SK-N-SH treated with all-trans-retinoic acid at 6 μM for 48 hours (cell line): ENCODE measurements around the gene CAPN8.

Experiments used
- ATAC-seq: fragments of 200-7000 bp; cut with Tn5 transposase; 3 replicates; pipeline ENCODE4 v1.9.1; 2020; ENCODE audit warnings: mild to moderate bottlenecking, moderate library complexity
- ARNTL ChIP-seq: fragments of 450-650 bp; formaldehyde crosslinking; IDR thresholded peaks from 2 replicates; pipeline ENCODE4 v1.5.0; 2020; ENCODE audit warnings: low read depth, mild to moderate bottlenecking, moderate library complexity, borderline replicate concordance
- BACH2 ChIP-seq: fragments of 250-450 bp; sonication (Bioruptor Pico); IDR thresholded peaks from 2 replicates; pipeline ENCODE4 v1.9.0; 2021; ENCODE audit warnings: mild to moderate bottlenecking, borderline replicate concordance
- CREB5 ChIP-seq: fragments of 250-450 bp; sonication (Bioruptor Pico); IDR thresholded peaks from 2 replicates; pipeline ENCODE4 v1.5.1; 2020; ENCODE audit warnings: low read depth, mild to moderate bottlenecking, moderate library complexity
- CSDC2 ChIP-seq: fragments of 250-450 bp; sonication (Bioruptor Pico); IDR thresholded peaks from 2 replicates; pipeline ENCODE4 v1.5.0; 2020; ENCODE audit warnings: mild to moderate bottlenecking, moderate library complexity
- CSRNP3 ChIP-seq: fragments of 250-450 bp; sonication (Bioruptor Pico); IDR thresholded peaks from 2 replicates; pipeline ENCODE4 v1.5.1; 2021; ENCODE audit warnings: mild to moderate bottlenecking, moderate library complexity
- ESRRG ChIP-seq: fragments of 250-450 bp; sonication (Bioruptor Pico); IDR thresholded peaks from 2 replicates; pipeline ENCODE4 v1.6.1; 2021; ENCODE audit warnings: mild to moderate bottlenecking
- GLIS3 ChIP-seq: fragments of 250-450 bp; sonication (Bioruptor Pico); IDR thresholded peaks from 2 replicates; pipeline ENCODE4 v1.5.0; 2020; ENCODE audit warnings: mild to moderate bottlenecking, moderate library complexity
- ISL1 ChIP-seq: fragments of 250-450 bp; sonication (Bioruptor Pico); IDR thresholded peaks from 2 replicates; pipeline ENCODE4 v2.1.2; 2022; ENCODE audit warnings: mild to moderate bottlenecking, moderate library complexity
- OSR1 ChIP-seq: fragments of 250-450 bp; sonication (Bioruptor Pico); IDR thresholded peaks from 2 replicates; pipeline ENCODE4 v1.8.0; 2022; ENCODE audit warnings: moderate library complexity, mild to moderate bottlenecking, inconsistent platforms
- PATZ1 ChIP-seq: fragments of 250-450 bp; sonication (Bioruptor Pico); IDR thresholded peaks from 2 replicates; pipeline ENCODE4 v1.8.0; 2020; ENCODE audit warnings: mild to moderate bottlenecking, moderate library complexity, borderline replicate concordance
- POU6F1 ChIP-seq: fragments of 250-450 bp; sonication (Bioruptor Pico); IDR thresholded peaks from 2 replicates; pipeline ENCODE4 v1.8.0; 2021; ENCODE audit warnings: low read depth, mild to moderate bottlenecking, moderate library complexity, borderline replicate concordance
- PPARA ChIP-seq: fragments of 250-450 bp; sonication (Bioruptor Pico); IDR thresholded peaks from 2 replicates; pipeline ENCODE4 v1.5.0; 2020; ENCODE audit warnings: mild to moderate bottlenecking, borderline replicate concordance
- RARB ChIP-seq: fragments of 250-450 bp; sonication (Bioruptor Pico); IDR thresholded peaks from 2 replicates; pipeline ENCODE4 v1.8.0; 2021; ENCODE audit warnings: mild to moderate bottlenecking, moderate library complexity
- SNAI2 ChIP-seq: fragments of 250-450 bp; sonication (Bioruptor Pico); IDR thresholded peaks from 2 replicates; pipeline ENCODE4 v1.5.0; 2020; ENCODE audit warnings: mild to moderate bottlenecking, moderate library complexity
- TCF4 ChIP-seq: fragments of 250-450 bp; sonication (Bioruptor Pico); IDR thresholded peaks from 2 replicates; pipeline ENCODE4 v1.8.0; 2021; ENCODE audit warnings: mild to moderate bottlenecking, moderate library complexity, borderline replicate concordance
- TOX ChIP-seq: fragments of 250-450 bp; sonication (Bioruptor Pico); IDR thresholded peaks from 2 replicates; pipeline ENCODE4 v1.8.0; 2021; ENCODE audit warnings: mild to moderate bottlenecking, moderate library complexity, borderline replicate concordance
- ZC3H10 ChIP-seq: fragments of 250-450 bp; sonication (Bioruptor Pico); IDR thresholded peaks from 2 replicates; pipeline ENCODE4 v1.5.1; 2021; ENCODE audit warnings: mild to moderate bottlenecking, moderate library complexity
- ZFP3 ChIP-seq: fragments of 250-450 bp; sonication (Bioruptor Pico); IDR thresholded peaks from 2 replicates; pipeline ENCODE4 v1.5.0; 2020; ENCODE audit warnings: mild to moderate bottlenecking, moderate library complexity
- ZFP30 ChIP-seq: fragments of 450-650 bp; formaldehyde crosslinking; IDR thresholded peaks from 2 replicates; pipeline ENCODE4 v1.5.0; 2022; ENCODE audit warnings: mild to moderate bottlenecking, moderate library complexity
- ZNF565 ChIP-seq: fragments of 450-650 bp; formaldehyde crosslinking; conservative IDR thresholded peaks from 2 replicates; pipeline ENCODE4 v1.5.0; 2020; ENCODE audit warnings: low read depth, mild to moderate bottlenecking, moderate library complexity
- ZNF70 ChIP-seq: fragments of 450-650 bp; formaldehyde crosslinking; IDR thresholded peaks from 2 replicates; pipeline ENCODE4 v1.5.0; 2020; ENCODE audit warnings: mild to moderate bottlenecking, moderate library complexity
- ZNF8 ChIP-seq: fragments of 450-650 bp; formaldehyde crosslinking; IDR thresholded peaks from 2 replicates; pipeline ENCODE4 v1.5.0; 2020; ENCODE audit warnings: mild to moderate bottlenecking, moderate library complexity

CAPN8 gene

GRCh38 chr1:223684488-223684792, 18.9 kb upstream of the CAPN8 start:
- no peak for ATAC-seq
- TF ChIP-seq OSR1 (CRISPR knock-in tag) (no peak), CSRNP3 (no peak), BACH2 (CRISPR knock-in tag) (no peak), ZNF8 (CRISPR knock-in tag) (no peak), CSDC2 (CRISPR knock-in tag) (no peak), SNAI2 (CRISPR knock-in tag) (no peak), ISL1 (CRISPR knock-in tag) (no peak), ZC3H10 (CRISPR knock-in tag) (no peak), POU6F1 (no peak), ZNF565 (CRISPR knock-in tag) (no peak), PATZ1 (CRISPR knock-in tag) (no peak), ZFP30 (CRISPR knock-in tag) (no peak), RARB (CRISPR knock-in tag) (no peak), PPARA (CRISPR knock-in tag) (no peak), GLIS3 (CRISPR knock-in tag) (no peak)

- ATAC-seq: peak; percentile 87
- no peak for TF ChIP-seq GLIS3 (CRISPR knock-in tag)
- TF ChIP-seq ZFP3 (CRISPR knock-in tag): no peak
- TF ChIP-seq ESRRG (CRISPR knock-in tag): no peak
- TF ChIP-seq ZFP30 (CRISPR knock-in tag): no peak
- TF ChIP-seq ARNTL (CRISPR knock-in tag): no peak
- no peak for TF ChIP-seq CREB5 (CRISPR knock-in tag)
Observed at GRCh38 chr1:223683586-223684487, 18.3 kb upstream of the CAPN8 start.

GRCh38 chr1:223682502-223682901, 17.0 kb upstream of the CAPN8 start:
- ATAC-seq: no peak
- TF ChIP-seq CSDC2 (CRISPR knock-in tag): no peak
- no peak for TF ChIP-seq SNAI2 (CRISPR knock-in tag)
- TF ChIP-seq PATZ1 (CRISPR knock-in tag): no peak
- no peak for TF ChIP-seq OSR1 (CRISPR knock-in tag)
- no peak for TF ChIP-seq TCF4 (CRISPR knock-in tag)
- no peak for TF ChIP-seq ZNF70 (CRISPR knock-in tag)
- TF ChIP-seq PPARA (CRISPR knock-in tag): no peak
- no peak for TF ChIP-seq CREB5 (CRISPR knock-in tag)
- TF ChIP-seq ARNTL (CRISPR knock-in tag): no peak
- TF ChIP-seq TOX: no peak
- no peak for TF ChIP-seq ZNF565 (CRISPR knock-in tag)
- no peak for TF ChIP-seq POU6F1
- TF ChIP-seq BACH2 (CRISPR knock-in tag): no peak
- no peak for TF ChIP-seq ZFP3 (CRISPR knock-in tag)
- TF ChIP-seq ZNF8 (CRISPR knock-in tag): no peak
- no peak for TF ChIP-seq GLIS3 (CRISPR knock-in tag)
- no peak for TF ChIP-seq ZC3H10 (CRISPR knock-in tag)
- no peak for TF ChIP-seq CSRNP3
- no peak for TF ChIP-seq ZFP30 (CRISPR knock-in tag)
